ENCODE results near the gene RFC2.
"Not testable (repeated sequence)": the region's sequence is repeated elsewhere in the genome, so short reads cannot be mapped to it uniquely, and the experiment has no call there.

RFC2 gene

GRCh38 chr7:74282748-74283459 is 28.7 kb upstream of the RFC2 start:
- DNase-seq: no peak

- DNase-seq: no peak
These were observed 26.8 kb upstream of the RFC2 start for GRCh38 chr7:74280985-74281384.

- no peak for DNase-seq
These were observed 23.4 kb upstream of the RFC2 start for GRCh38 chr7:74277636-74278035.

- DNase-seq: no peak
These were observed 21.2 kb upstream of the RFC2 start for GRCh38 chr7:74275401-74275881.

GRCh38 chr7:74272305-74273038 is 18.3 kb upstream of the RFC2 start:
- peak; percentile 42 for DNase-seq

- no peak for DNase-seq
These were observed 17.5 kb upstream of the RFC2 start for GRCh38 chr7:74271742-74272141.

GRCh38 chr7:74269757-74270277 is 15.6 kb upstream of the RFC2 start:
- DNase-seq: peak; percentile 65

GRCh38 chr7:74267756-74268565 is 13.8 kb upstream of the RFC2 start:
- no peak for DNase-seq

GRCh38 chr7:74266191-74266963 is 12.2 kb upstream of the RFC2 start:
- no peak for DNase-seq

- DNase-seq: no peak
These were observed 9.4 kb upstream of the RFC2 start for GRCh38 chr7:74263399-74264120.

GRCh38 chr7:74262639-74263398 is 8.6 kb upstream of the RFC2 start:
- no peak for DNase-seq

GRCh38 chr7:74258639-74259038 is 4.4 kb upstream of the RFC2 start:
- no peak for DNase-seq

- DNase-seq: no peak
These were observed 2.6 kb upstream of the RFC2 start for GRCh38 chr7:74256491-74257408.

- DNase-seq: not testable (repeated sequence)
These were observed 1.3 kb upstream of the RFC2 start for GRCh38 chr7:74255461-74255860.

GRCh38 chr7:74254858-74255379 is 720 bp upstream of the RFC2 start:
- peak; percentile 4 for DNase-seq

- DNase-seq: no peak
These were observed 417 bp downstream of the RFC2 start for GRCh38 chr7:74253835-74254128.

- no peak for DNase-seq
These were observed 868 bp downstream of the RFC2 start for GRCh38 chr7:74253331-74253730.

GRCh38 chr7:74252893-74253292 is 1.3 kb downstream of the RFC2 start:
- no peak for DNase-seq

- DNase-seq: not testable (repeated sequence)
These were observed 5.1 kb downstream of the RFC2 start for GRCh38 chr7:74249058-74249457.

- DNase-seq: no peak
These were observed 6.0 kb downstream of the RFC2 start for GRCh38 chr7:74248156-74248555.

Measured in stimulated activated CD4-positive, alpha-beta T cell treated with anti-CD3 and anti-CD28 coated beads, Interleukin-15, amount 100 ng/mL, for 24 hours (primary cell).